Natural killer cell treated with Interleukin-12 subunit alpha and Interleukin-12 subunit beta and Interleukin-15 and Interleukin-18, amount 100 ng/mL, for 72 hours (primary cell): ENCODE results near the gene FAM50A. TPM values are rescaled to one million over a fixed set of nuclear protein-coding genes. Genes with fewer than 3 reads are reported as not detected.

Experiments used
- ATAC-seq, 2 donors: fragments of 150-1000 bp; cut with Tn5 transposase in 1 of 2; sonication (Bioruptor Pico), chemical (Tn5 transposase) in 1 of 2; 2 replicates each; pipeline ENCODE4 v1.10.0; 2021
- DNase-seq: peaks from one replicate; pipeline ENCODE4 v3.0.0; 2022; ENCODE audit warnings: low spot score
- H3K27ac Mint-ChIP-seq, 2 donors: 1 replicate in 1 of 2; 2 replicates in 1 of 2; pipeline ENCODE4 v1.8.0; 2022; ENCODE audit warnings: mixed read lengths in 2 of 2, mild to moderate bottlenecking in 1 of 2, moderate library complexity in 1 of 2
- H3K27me3 Mint-ChIP-seq, 2 donors: 1 replicate in 1 of 2; 2 replicates in 1 of 2; pipeline ENCODE4 v1.8.0; 2022; ENCODE audit warnings: mixed read lengths in 2 of 2
- H3K36me3 Mint-ChIP-seq: one replicate; pipeline ENCODE4 v1.8.0; 2022; ENCODE audit warnings: mixed read lengths
- H3K4me1 Mint-ChIP-seq, 2 donors: 1 replicate in 1 of 2; 2 replicates in 1 of 2; pipeline ENCODE4 v1.8.0; 2022; ENCODE audit warnings: low read depth in 2 of 2, mixed read lengths in 2 of 2, mild to moderate bottlenecking in 1 of 2
- H3K4me3 Mint-ChIP-seq: one replicate; pipeline ENCODE4 v1.8.0; 2022; ENCODE audit warnings: mixed read lengths
- H3K9me3 Mint-ChIP-seq: 2 replicates; pipeline ENCODE4 v1.8.0; 2022; ENCODE audit warnings: mixed read lengths
- total RNA-seq, 2 donors: library from RNA; stranded (reverse); gene quantifications; one replicate each; pipeline ENCODE4 v1.2.3, GENCODE V29; 2022

Gene FAM50A
- total RNA-seq, 2 donors from 2014 or later = 75.2 to 108 TPM

DNA sequence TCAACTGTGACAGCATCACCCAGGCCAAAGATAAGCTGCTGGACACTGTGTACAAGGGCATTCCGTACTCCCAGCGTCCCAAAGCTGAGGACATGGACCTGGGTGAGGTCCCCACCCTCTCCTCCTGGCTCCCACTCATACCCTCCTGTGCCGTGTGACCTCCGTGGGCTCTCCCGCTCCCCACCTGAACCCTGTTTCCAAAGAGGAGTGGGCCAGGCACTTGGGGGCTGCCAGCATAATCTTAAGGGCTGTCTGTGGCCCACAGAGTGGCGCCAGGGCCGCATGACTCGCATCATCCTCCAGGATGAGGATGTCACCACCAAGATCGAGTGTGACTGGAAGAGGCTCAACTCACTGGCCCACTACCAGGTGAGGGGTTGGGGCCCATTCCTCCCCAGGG lies 25.2 kb downstream of the FAM50A start:
- Mint-ChIP-seq H3K4me1 (peaks cover 0 to 3% of the 10 kb centered on the region in 2 donors), H3K36me3 (no peaks in the 10 kb centered on the region), H3K9me3 (no peaks in the 10 kb centered on the region), H3K27me3 (no peaks in the 10 kb centered on the region), H3K27ac (no peak overlapping the region), H3K4me3 (no peak overlapping the region)
- ATAC-seq (no peak), DNase-seq (peak; percentile 38)

DNA sequence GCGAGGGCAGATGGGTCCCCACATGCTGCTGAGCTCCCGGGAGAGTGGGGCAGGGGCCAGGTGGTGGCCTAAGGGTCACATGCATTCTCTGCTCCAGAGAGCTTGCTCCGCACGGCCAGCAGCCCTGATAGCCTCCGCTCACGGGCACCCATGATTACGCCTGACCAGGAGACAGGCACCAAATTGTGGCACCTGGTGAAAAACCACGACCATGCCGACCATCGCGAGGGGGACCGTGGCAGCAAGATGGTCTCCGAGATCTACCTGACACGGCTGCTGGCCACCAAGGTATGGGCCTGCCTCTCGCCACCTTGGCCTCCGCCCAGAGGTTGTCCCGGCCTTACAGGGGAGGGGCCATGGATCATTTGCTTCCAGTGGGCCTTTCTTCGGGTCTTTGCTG lies 25.9 kb downstream of the FAM50A start:
- ATAC-seq = no peak
- Mint-ChIP-seq H3K9me3 (no peaks in the 10 kb centered on the region), H3K4me3 (no peak overlapping the region), H3K4me1 (peaks cover 0 to 3% of the 10 kb centered on the region in 2 donors), H3K36me3 (no peaks in the 10 kb centered on the region), H3K27me3 (no peaks in the 10 kb centered on the region), H3K27ac (no peak overlapping the region)
- DNase-seq = peak; percentile 41

DNA sequence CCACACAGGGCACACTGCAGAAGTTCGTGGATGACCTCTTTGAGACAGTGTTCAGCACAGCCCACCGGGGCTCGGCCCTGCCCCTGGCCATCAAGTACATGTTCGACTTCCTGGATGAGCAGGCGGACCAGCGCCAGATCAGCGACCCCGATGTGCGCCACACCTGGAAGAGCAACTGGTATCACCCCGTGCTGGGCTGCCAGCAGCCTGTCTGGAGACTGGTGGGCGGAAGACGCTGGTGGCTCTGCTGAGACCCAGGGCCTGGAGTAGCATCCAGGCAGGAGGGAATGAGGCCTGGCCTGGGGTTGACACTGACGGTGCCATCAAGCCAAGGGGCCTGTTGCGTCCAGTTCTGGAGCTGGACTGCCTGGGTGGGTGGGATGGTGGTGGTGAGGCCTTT lies 26.5 kb downstream of the FAM50A start:
- Mint-ChIP-seq H3K4me1 (peaks cover 0 to 3% of the 10 kb centered on the region in 2 donors), H3K9me3 (no peaks in the 10 kb centered on the region), H3K27me3 (no peaks in the 10 kb centered on the region), H3K4me3 (no peak overlapping the region), H3K36me3 (no peaks in the 10 kb centered on the region), H3K27ac (no peak overlapping the region)
- DNase-seq (peak; percentile 55), ATAC-seq (no peak)

GRCh38 chrX:154470914-154471568 lies 27.1 kb downstream of the FAM50A start:
- ATAC-seq = no peak
- Mint-ChIP-seq H3K36me3 (no peaks in the 10 kb centered on the region), H3K4me3 (no peak overlapping the region), H3K9me3 (no peaks in the 10 kb centered on the region), H3K27me3 (no peaks in the 10 kb centered on the region), H3K4me1 (peaks cover 0 to 3% of the 10 kb centered on the region in 2 donors), H3K27ac (no peak overlapping the region)
- peak; percentile 28 for DNase-seq

DNA sequence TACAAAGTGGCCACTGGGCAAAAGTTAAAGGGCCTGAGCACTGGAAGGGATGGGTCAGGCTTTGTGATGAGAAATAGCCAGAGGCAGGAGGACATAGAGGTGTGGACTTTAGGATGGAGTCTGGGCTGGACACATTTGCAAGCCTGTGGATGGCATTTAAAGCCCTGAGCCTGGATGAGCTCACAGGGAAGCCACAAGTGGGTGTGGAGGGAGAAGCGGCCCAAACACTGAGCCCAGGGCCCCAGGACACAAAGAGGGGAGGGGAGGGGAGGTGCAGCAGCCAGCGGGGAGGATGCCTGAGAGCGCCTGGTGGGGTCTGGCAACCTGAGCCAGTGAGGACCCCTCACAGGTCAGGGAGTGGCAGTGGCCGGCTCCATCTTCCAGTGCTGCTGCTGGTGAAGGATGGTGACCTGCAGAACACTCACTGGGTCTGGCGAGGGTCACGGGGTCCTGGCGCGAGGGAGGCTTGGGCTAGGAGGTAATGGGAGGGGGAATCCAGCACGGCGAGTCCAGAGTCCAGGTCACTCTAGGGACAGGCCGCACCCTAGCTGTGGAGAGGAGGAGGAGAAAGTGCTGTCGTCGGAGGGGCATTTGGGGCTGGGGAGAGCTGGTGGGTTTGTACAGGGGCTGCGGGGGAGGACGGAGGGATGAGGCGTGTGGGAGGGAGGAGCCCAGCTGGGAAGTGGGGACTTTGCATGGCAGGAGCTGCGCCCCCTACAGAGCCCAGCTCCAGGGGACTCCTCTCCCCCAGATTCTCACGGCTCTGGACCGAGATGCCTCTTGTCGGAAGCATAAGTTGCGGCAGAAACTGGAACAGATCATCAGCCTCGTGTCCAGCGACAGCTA lies 28.1 kb downstream of the FAM50A start:
- Mint-ChIP-seq H3K4me1 (peaks cover 0 to 3% of the 10 kb centered on the region in 2 donors), H3K27me3 (no peaks in the 10 kb centered on the region), H3K36me3 (no peaks in the 10 kb centered on the region), H3K9me3 (no peaks in the 10 kb centered on the region), H3K27ac (no peak overlapping the region), H3K4me3 (no peak overlapping the region)
- DNase-seq (no peak), ATAC-seq (no peak)

DNA sequence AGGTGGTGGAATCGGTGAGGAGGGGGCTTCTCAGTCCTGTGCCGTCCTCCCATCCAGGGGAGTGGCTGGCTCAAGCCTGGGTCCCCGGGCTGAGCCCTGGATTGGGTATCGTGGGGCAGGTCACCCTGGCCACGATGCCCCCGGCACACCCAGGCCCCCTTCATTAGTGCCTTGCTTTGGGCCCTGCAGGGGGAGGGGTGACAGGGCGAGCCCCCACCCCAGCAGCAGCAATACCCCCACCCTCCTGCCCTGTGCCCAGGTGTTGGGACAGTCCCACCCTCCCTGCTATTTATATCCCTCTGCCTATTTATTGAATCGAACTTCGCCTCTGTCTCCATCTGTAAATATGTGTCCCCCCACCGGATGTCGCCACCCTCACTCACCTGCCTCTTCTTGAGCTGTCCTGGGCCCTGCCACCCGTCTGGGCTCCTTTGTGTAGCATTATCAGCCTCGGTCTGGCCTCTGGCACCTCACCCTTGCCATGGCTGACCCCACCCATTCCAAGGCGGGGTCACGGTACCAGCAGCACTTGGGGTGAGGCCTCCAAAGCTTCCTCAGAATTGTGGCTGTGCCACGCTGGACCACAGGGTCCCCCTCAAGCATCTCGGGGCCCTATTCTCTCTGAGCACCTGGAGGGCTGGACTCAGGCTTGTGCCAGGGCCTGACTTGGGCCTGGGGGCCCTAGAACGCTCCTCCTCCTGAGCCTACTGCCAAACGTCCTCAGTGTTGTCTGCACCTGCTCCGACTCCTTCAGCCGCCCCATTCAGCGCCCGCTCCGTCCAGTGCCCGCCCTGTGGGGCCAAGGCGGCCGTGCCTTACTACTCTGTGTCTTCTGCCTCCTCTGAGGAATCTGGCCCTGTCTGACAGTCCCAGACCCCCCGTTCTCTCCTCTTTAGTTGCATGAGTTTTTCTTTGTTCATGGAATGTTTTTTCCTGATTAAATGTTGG lies 29.0 kb downstream of the FAM50A start:
- Mint-ChIP-seq H3K9me3 (no peaks in the 10 kb centered on the region), H3K4me3 (no peak overlapping the region), H3K27ac (no peak overlapping the region), H3K27me3 (no peaks in the 10 kb centered on the region), H3K36me3 (no peaks in the 10 kb centered on the region), H3K4me1 (peaks cover 0 to 3% of the 10 kb centered on the region in 2 donors)
- DNase-seq = no peak
- ATAC-seq = no peak

GRCh38 chrX:154473683-154474082 lies 29.7 kb downstream of the FAM50A start:
- Mint-ChIP-seq H3K27me3 (no peaks in the 10 kb centered on the region), H3K4me3 (no peak overlapping the region), H3K27ac (no peak overlapping the region), H3K9me3 (no peaks in the 10 kb centered on the region), H3K36me3 (no peaks in the 10 kb centered on the region), H3K4me1 (peaks cover 0 to 3% of the 10 kb centered on the region in 2 donors)
- DNase-seq (no peak), ATAC-seq (no peak)

- no peak overlapping the region for H3K4me3 Mint-ChIP-seq
- DNase-seq = no peak
- H3K27me3 Mint-ChIP-seq = no peaks in the 10 kb centered on the region
- H3K9me3 Mint-ChIP-seq = no peaks in the 10 kb centered on the region
- ATAC-seq = no peak
- H3K27ac Mint-ChIP-seq = no peak overlapping the region
- H3K4me1 Mint-ChIP-seq = peaks cover 6 to 7% of the 10 kb centered on the region in 2 donors
- no peaks in the 10 kb centered on the region for H3K36me3 Mint-ChIP-seq
Measured at GRCh38 chrX:154476821-154477220, 32.9 kb downstream of the FAM50A start.

DNA sequence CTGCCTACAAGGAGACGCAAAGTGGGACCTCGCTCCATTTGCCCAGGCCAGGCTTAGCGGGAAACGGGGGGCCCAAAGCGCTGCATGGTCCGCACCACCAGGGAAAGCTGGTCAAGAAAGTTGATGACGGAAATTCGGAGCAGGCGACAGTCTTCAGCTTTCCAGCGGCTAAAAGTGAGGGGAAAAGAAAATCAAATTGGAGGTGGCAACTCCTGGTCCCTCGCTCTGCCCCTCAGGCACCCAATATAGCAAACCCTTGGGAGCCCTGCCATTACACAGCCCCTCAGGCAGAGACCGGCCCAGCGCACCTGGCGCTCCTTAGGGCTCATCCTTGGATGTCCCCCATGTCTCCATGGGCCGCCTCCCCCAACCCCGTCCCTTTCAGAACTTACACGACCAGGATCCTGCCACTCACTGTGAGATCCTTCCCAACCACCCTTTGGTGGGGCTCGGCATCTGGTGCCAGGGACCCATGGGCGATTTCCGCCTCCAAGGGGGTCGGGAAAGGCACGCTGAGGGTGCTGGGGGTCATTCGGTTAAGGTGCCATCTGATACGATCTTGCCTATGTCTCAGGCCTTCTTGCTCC lies 34.0 kb downstream of the FAM50A start:
- H3K27me3 Mint-ChIP-seq = peaks cover 0 to 3% of the 10 kb centered on the region in 2 donors
- H3K9me3 Mint-ChIP-seq = no peaks in the 10 kb centered on the region
- H3K4me1 Mint-ChIP-seq = peaks cover 6 to 7% of the 10 kb centered on the region in 2 donors
- H3K36me3 Mint-ChIP-seq = no peaks in the 10 kb centered on the region
- no peak for DNase-seq
- H3K27ac Mint-ChIP-seq = peak overlapping the region in 1 of 2 donors; percentile 87
- peak overlapping the region; percentile 80 for H3K4me3 Mint-ChIP-seq
- ATAC-seq = no peak

DNA sequence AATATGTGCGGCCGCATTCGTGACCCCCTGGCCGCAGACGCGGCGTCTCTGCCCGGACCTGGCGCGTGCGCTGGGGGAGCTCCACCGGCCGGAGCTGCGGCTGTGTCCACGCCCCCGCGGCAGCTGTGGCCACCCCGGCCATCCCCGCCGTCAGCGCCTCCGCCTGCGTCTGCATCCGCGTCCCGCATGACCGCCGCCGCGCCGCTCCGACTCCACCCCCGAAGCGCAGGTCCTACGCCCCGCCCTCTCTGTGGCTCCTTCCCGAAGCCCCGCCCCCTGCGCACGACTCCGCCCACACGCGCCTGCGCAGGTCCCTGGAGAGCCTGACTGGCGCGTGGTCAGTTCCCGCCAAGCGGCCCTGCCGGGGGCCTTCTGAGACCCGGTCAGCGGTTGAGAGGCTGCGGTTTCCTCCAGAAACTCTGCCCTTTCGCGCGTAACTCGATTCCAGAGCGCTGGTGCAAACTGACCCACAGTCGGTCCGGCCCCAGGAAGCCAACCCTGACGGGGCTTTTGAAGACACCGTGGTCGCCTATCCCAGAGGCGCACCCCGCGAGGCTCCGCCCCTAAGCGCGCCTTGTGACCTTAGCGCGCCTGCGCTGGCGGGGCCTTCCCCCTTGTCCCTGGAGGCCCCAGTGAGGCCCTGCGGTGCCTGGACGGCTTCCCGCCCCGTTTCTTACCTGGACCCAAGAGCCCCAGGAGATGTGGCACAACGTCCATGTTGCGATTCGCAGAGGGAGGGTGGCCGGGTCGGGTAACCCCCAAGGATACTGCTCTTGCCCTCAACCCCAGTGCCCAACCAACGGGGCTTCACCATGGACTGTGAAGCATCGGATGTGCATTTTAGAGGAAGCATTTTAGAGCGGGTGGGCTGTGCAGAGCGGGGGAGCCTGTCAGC lies 35.0 kb downstream of the FAM50A start, which contains the start of gene LAGE3:
Gene LAGE3 (minus strand): TSS at position 554 of the 895 bp plus-strand sequence. CDS start 366 bp downstream, at position 188.
- peaks cover 4 to 6% of the 10 kb centered on the region in 2 donors for H3K4me1 Mint-ChIP-seq
- H3K27ac Mint-ChIP-seq = peak within 1 kb of the TSS; percentile 87 to 94
- DNase-seq = peak; percentile 93
- peaks cover 0 to 3% of the 10 kb centered on the region in 2 donors for H3K27me3 Mint-ChIP-seq
- H3K36me3 Mint-ChIP-seq = no peaks in the 10 kb centered on the region
- no peaks in the 10 kb centered on the region for H3K9me3 Mint-ChIP-seq
- peak within 1 kb of the TSS; percentile 80 for H3K4me3 Mint-ChIP-seq
- ATAC-seq = peak; percentile 93 to 94

GRCh38 chrX:154481195-154481594 lies 37.3 kb downstream of the FAM50A start:
- DNase-seq = no peak
- no peaks in the 10 kb centered on the region for H3K9me3 Mint-ChIP-seq
- no peak overlapping the region for H3K27ac Mint-ChIP-seq
- no peak overlapping the region for H3K4me3 Mint-ChIP-seq
- H3K27me3 Mint-ChIP-seq = peaks cover 0 to 3% of the 10 kb centered on the region in 2 donors
- H3K4me1 Mint-ChIP-seq = peaks cover 4 to 6% of the 10 kb centered on the region in 2 donors
- no peak for ATAC-seq
- H3K36me3 Mint-ChIP-seq = no peaks in the 10 kb centered on the region

GRCh38 chrX:154481911-154482601 lies 38.1 kb downstream of the FAM50A start:
- H3K4me3 Mint-ChIP-seq = no peak overlapping the region
- DNase-seq (no peak), ATAC-seq (no peak)
- peaks cover 4 to 6% of the 10 kb centered on the region in 2 donors for H3K4me1 Mint-ChIP-seq
- H3K27me3 Mint-ChIP-seq = peaks cover 0 to 3% of the 10 kb centered on the region in 2 donors
- H3K27ac Mint-ChIP-seq = no peak overlapping the region
- H3K36me3 Mint-ChIP-seq = no peaks in the 10 kb centered on the region
- no peaks in the 10 kb centered on the region for H3K9me3 Mint-ChIP-seq
